GM18499 (cell line): ENCODE measurements around the gene RABL2B.

Experiments
- ATAC-seq: cut with Tn5 transposase; IDR thresholded peaks from one replicate; pipeline ENCODE4 v1.9.1; 2021; ENCODE audit warnings: moderate number of reproducible peaks; ENCODE audit not compliant: insufficient read depth, unreplicated experiment

The RABL2B gene

GRCh38 chr22:50724616-50725015 is 58.8 kb downstream of the RABL2B start:
- ATAC-seq, result no peak

GRCh38 chr22:50723991-50724390 is 59.4 kb downstream of the RABL2B start:
- ATAC-seq, result no peak

GRCh38 chr22:50722716-50723428 is 60.6 kb downstream of the RABL2B start:
- ATAC-seq, result no peak

- no peak for ATAC-seq
Measured at GRCh38 chr22:50722048-50722701, 61.3 kb downstream of the RABL2B start.

- ATAC-seq, result no peak
Measured at GRCh38 chr22:50721257-50721844, 62.1 kb downstream of the RABL2B start.

GRCh38 chr22:50720301-50721256 is 62.9 kb downstream of the RABL2B start:
- no peak for ATAC-seq

GRCh38 chr22:50719814-50720300 is 63.6 kb downstream of the RABL2B start:
- no peak for ATAC-seq

GRCh38 chr22:50718352-50718709 is 65.1 kb downstream of the RABL2B start:
- ATAC-seq, result no peak

- ATAC-seq, result no peak
Measured at GRCh38 chr22:50717709-50718351, 65.6 kb downstream of the RABL2B start.
